ENCODE measurements around the gene CNNM3. TPM values are rescaled to one million over a fixed set of nuclear protein-coding genes. Genes with fewer than 3 reads are reported as not detected.
A peak's percentile ranks its signal among the peaks of the same experiment; 100 is the strongest.

Gene CNNM3
- total and polyA plus RNA-seq, 4 donors = 10.0 to 19.8 (median 16.1) TPM

DNA sequence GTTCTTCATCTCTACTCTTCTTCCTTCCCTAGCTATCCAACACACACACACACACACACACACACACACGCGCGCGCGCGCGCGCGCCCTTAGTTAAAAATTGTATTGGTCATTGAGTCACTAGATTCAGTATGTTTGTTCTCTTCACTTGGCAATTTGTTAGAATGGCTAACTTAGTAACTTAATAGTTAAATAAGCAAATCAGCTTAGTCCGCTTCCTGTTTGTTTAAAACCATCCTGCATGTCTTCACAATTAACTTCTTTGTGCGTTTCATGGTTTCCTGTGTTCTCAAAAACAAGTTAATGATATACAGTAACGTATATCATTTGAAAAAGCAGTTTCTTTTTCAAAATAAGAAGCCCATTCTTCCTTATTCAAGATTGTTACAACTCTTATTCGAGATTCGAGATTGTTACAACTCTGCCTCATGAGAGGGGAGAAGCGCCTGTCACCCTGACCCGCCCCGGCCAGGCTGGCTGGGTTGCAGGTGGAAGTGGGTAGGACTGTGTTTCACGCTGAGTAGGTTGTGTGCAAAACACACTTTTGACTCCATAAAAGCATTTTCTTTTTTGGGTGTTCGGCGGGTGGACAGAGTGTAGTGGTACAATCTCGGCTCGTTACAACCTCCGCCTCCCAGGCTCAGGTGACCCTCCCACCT is 9.5 kb upstream of the CNNM3 start:
- peaks cover 0 to 6% (median 2%) of the 10 kb centered on the region in 4 donors for H3K4me1 ChIP-seq (ENCODE audit: control insufficient read depth in 4 of 4, insufficient read depth in 4 of 4, low read length in 3 of 4)
- H3K4me3 ChIP-seq (ENCODE audit: low read depth in 1 of 3, low read length in 3 of 3) = no peak overlapping the region
- no peaks in the 10 kb centered on the region for H3K9me3 ChIP-seq (ENCODE audit: control insufficient read depth in 4 of 4, low read length in 3 of 4)
- H3K36me3 ChIP-seq (ENCODE audit: control insufficient read depth in 4 of 4, insufficient read depth in 3 of 4, low read depth in 1 of 4, low read length in 3 of 4) = no peaks in the 10 kb centered on the region
- peak overlapping the region in 1 of 2 donors; percentile 38 for H3K27ac ChIP-seq (ENCODE audit: low read depth in 1 of 2, low read length in 2 of 2)
- DNase-seq (ENCODE audit: low spot score) = no peak
- H3K27me3 ChIP-seq (ENCODE audit: control insufficient read depth in 4 of 4, insufficient read depth in 4 of 4, low read length in 3 of 4) = no peaks in the 10 kb centered on the region
- WGBS = 82% methylated on average over 23 of the region's 23 CpGs
- H3K9ac ChIP-seq (ENCODE audit: low read depth in 1 of 2, low read length in 2 of 2) = no peak overlapping the region
- TF ChIP-seq, protein P1, sequence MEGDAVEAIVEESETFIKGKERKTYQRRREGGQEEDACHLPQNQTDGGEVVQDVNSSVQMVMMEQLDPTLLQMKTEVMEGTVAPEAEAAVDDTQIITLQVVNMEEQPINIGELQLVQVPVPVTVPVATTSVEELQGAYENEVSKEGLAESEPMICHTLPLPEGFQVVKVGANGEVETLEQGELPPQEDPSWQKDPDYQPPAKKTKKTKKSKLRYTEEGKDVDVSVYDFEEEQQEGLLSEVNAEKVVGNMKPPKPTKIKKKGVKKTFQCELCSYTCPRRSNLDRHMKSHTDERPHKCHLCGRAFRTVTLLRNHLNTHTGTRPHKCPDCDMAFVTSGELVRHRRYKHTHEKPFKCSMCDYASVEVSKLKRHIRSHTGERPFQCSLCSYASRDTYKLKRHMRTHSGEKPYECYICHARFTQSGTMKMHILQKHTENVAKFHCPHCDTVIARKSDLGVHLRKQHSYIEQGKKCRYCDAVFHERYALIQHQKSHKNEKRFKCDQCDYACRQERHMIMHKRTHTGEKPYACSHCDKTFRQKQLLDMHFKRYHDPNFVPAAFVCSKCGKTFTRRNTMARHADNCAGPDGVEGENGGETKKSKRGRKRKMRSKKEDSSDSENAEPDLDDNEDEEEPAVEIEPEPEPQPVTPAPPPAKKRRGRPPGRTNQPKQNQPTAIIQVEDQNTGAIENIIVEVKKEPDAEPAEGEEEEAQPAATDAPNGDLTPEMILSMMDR (IDR thresholded peaks at IDR 0.05; ENCODE audit: low read depth, low read length, missing input control) = no peak
- TF ChIP-seq, protein P2, sequence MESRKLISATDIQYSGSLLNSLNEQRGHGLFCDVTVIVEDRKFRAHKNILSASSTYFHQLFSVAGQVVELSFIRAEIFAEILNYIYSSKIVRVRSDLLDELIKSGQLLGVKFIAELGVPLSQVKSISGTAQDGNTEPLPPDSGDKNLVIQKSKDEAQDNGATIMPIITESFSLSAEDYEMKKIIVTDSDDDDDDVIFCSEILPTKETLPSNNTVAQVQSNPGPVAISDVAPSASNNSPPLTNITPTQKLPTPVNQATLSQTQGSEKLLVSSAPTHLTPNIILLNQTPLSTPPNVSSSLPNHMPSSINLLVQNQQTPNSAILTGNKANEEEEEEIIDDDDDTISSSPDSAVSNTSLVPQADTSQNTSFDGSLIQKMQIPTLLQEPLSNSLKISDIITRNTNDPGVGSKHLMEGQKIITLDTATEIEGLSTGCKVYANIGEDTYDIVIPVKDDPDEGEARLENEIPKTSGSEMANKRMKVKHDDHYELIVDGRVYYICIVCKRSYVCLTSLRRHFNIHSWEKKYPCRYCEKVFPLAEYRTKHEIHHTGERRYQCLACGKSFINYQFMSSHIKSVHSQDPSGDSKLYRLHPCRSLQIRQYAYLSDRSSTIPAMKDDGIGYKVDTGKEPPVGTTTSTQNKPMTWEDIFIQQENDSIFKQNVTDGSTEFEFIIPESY (IDR thresholded peaks at IDR 0.05) = no peak
- no peak for TF ChIP-seq TAF1 (conservative IDR thresholded peaks at IDR 0.05)
- TF ChIP-seq NR2F2 (IDR thresholded peaks at IDR 0.05) = no peak
- TF ChIP-seq RAD21 (IDR thresholded peaks at IDR 0.05) = no peak
- no peak for TF ChIP-seq HNF4A (conservative IDR thresholded peaks at IDR 0.05)
- no peak for TF ChIP-seq HNF4G (IDR thresholded peaks at IDR 0.05)
- TF ChIP-seq, protein P3, sequence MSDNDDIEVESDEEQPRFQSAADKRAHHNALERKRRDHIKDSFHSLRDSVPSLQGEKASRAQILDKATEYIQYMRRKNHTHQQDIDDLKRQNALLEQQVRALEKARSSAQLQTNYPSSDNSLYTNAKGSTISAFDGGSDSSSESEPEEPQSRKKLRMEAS (IDR thresholded peaks at IDR 0.05) = no peak
- TF ChIP-seq SP1 (IDR thresholded peaks at IDR 0.05) = no peak
- TF ChIP-seq YY1 (IDR thresholded peaks at IDR 0.05) = no peak
- no peak for TF ChIP-seq RXRA (IDR thresholded peaks at IDR 0.05)
- TF ChIP-seq GABPA (IDR thresholded peaks at IDR 0.05 in 1 of 2, conservative IDR thresholded peaks at IDR 0.05 in 1 of 2) = no peak
- no peak for TF ChIP-seq EGR1 (IDR thresholded peaks at IDR 0.05; ENCODE audit: low read depth in 2 of 2)
- TF ChIP-seq ATF3 (IDR thresholded peaks at IDR 0.05) = no peak
- no peak for TF ChIP-seq FOXA1 (IDR thresholded peaks at IDR 0.05)
- no peak for TF ChIP-seq JUND (IDR thresholded peaks at IDR 0.05)
- no peak for TF ChIP-seq FOXA2 (IDR thresholded peaks at IDR 0.05)

DNA sequence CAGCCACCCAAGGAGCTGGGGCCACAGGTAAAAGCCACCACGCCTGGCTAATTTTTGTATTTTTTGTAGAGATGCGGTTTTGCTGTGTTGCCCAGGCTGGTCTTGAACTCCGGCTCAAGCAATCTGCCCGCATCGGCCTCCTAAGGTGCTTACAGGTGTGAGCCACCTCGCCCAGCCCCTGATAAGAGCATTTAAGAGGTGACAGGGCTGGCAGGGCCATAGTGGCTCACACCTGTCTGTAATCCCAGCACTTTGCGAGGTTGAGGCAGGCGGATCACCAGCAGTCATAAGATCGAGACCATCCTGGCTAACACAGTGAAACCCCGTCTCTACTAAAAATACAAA is 9.0 kb upstream of the CNNM3 start:
- peaks cover 0 to 6% (median 2%) of the 10 kb centered on the region in 4 donors for H3K4me1 ChIP-seq (ENCODE audit: control insufficient read depth in 4 of 4, insufficient read depth in 4 of 4, low read length in 3 of 4)
- no peaks in the 10 kb centered on the region for H3K27me3 ChIP-seq (ENCODE audit: control insufficient read depth in 4 of 4, insufficient read depth in 4 of 4, low read length in 3 of 4)
- WGBS = 96% methylated on average over 10 of the region's 10 CpGs
- no peaks in the 10 kb centered on the region for H3K9me3 ChIP-seq (ENCODE audit: control insufficient read depth in 4 of 4, low read length in 3 of 4)
- DNase-seq (ENCODE audit: low spot score) = no peak
- no peak overlapping the region for H3K4me3 ChIP-seq (ENCODE audit: low read depth in 1 of 3, low read length in 3 of 3)
- no peak overlapping the region for H3K9ac ChIP-seq (ENCODE audit: low read depth in 1 of 2, low read length in 2 of 2)
- no peaks in the 10 kb centered on the region for H3K36me3 ChIP-seq (ENCODE audit: control insufficient read depth in 4 of 4, insufficient read depth in 3 of 4, low read depth in 1 of 4, low read length in 3 of 4)
- H3K27ac ChIP-seq (ENCODE audit: low read depth in 1 of 2, low read length in 2 of 2) = peak overlapping the region in 1 of 2 donors; percentile 38
- TF ChIP-seq EGR1 (IDR thresholded peaks at IDR 0.05; ENCODE audit: low read depth in 2 of 2) = no peak
- no peak for TF ChIP-seq RXRA (IDR thresholded peaks at IDR 0.05)
- TF ChIP-seq GABPA (IDR thresholded peaks at IDR 0.05 in 1 of 2, conservative IDR thresholded peaks at IDR 0.05 in 1 of 2) = no peak
- no peak for TF ChIP-seq FOXA2 (IDR thresholded peaks at IDR 0.05)
- TF ChIP-seq, protein P1 (IDR thresholded peaks at IDR 0.05; ENCODE audit: low read depth, low read length, missing input control) = no peak
- TF ChIP-seq TAF1 (conservative IDR thresholded peaks at IDR 0.05) = no peak
- no peak for TF ChIP-seq NR2F2 (IDR thresholded peaks at IDR 0.05)
- no peak for TF ChIP-seq JUND (IDR thresholded peaks at IDR 0.05)
- no peak for TF ChIP-seq RAD21 (IDR thresholded peaks at IDR 0.05)
- TF ChIP-seq, protein P3 (IDR thresholded peaks at IDR 0.05) = no peak
- no peak for TF ChIP-seq YY1 (IDR thresholded peaks at IDR 0.05)
- TF ChIP-seq HNF4A (conservative IDR thresholded peaks at IDR 0.05) = no peak
- TF ChIP-seq, protein P2 (IDR thresholded peaks at IDR 0.05) = no peak
- TF ChIP-seq, protein P4, sequence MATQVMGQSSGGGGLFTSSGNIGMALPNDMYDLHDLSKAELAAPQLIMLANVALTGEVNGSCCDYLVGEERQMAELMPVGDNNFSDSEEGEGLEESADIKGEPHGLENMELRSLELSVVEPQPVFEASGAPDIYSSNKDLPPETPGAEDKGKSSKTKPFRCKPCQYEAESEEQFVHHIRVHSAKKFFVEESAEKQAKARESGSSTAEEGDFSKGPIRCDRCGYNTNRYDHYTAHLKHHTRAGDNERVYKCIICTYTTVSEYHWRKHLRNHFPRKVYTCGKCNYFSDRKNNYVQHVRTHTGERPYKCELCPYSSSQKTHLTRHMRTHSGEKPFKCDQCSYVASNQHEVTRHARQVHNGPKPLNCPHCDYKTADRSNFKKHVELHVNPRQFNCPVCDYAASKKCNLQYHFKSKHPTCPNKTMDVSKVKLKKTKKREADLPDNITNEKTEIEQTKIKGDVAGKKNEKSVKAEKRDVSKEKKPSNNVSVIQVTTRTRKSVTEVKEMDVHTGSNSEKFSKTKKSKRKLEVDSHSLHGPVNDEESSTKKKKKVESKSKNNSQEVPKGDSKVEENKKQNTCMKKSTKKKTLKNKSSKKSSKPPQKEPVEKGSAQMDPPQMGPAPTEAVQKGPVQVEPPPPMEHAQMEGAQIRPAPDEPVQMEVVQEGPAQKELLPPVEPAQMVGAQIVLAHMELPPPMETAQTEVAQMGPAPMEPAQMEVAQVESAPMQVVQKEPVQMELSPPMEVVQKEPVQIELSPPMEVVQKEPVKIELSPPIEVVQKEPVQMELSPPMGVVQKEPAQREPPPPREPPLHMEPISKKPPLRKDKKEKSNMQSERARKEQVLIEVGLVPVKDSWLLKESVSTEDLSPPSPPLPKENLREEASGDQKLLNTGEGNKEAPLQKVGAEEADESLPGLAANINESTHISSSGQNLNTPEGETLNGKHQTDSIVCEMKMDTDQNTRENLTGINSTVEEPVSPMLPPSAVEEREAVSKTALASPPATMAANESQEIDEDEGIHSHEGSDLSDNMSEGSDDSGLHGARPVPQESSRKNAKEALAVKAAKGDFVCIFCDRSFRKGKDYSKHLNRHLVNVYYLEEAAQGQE (IDR thresholded peaks at IDR 0.05) = no peak
- TF ChIP-seq FOXA1 (IDR thresholded peaks at IDR 0.05) = no peak

Data from liver (tissue), 9 donors.